ENCODE measurements around the gene PDK4. TPM values are rescaled to one million over a fixed set of nuclear protein-coding genes. Genes with fewer than 3 reads are reported as not detected.
A peak's percentile ranks its signal among the peaks of the same experiment; 100 is the strongest.

The PDK4 gene
- polyA plus RNA-seq, 3 donors: 2.2 to 26.0 (median 12.4) TPM

GRCh38 chr7:95609277-95609971 lies 13.1 kb upstream of the PDK4 start:
- no peaks in the 10 kb centered on the region for H3K36me3 ChIP-seq (replicated peaks in 1 of 2; ENCODE audit: control insufficient read depth in 1 of 2, insufficient read depth in 2 of 2, low read length in 2 of 2)
- peaks cover 3 to 4% of the 10 kb centered on the region in 2 donors for H3K9me3 ChIP-seq (replicated peaks in 1 of 2; ENCODE audit: control insufficient read depth in 1 of 2, insufficient read depth in 1 of 2, low read length in 2 of 2)
- peaks cover 4% of the 10 kb centered on the region for H3K79me2 ChIP-seq (ENCODE audit: insufficient read depth, low read length)
- no peaks in the 10 kb centered on the region for H4K20me1 ChIP-seq (ENCODE audit: insufficient read depth, low read length)
- peaks cover 76 to 78% of the 10 kb centered on the region in 2 donors for H3K4me1 ChIP-seq (ENCODE audit: control insufficient read depth in 1 of 2, insufficient read depth in 2 of 2, low read length in 2 of 2)
- H3K27me3 ChIP-seq (ENCODE audit: control insufficient read depth in 2 of 2, insufficient read depth in 2 of 2, low read length in 2 of 2): no peaks in the 10 kb centered on the region
- peak overlapping the region; percentile 52 for H3K9ac ChIP-seq (ENCODE audit: insufficient read depth, low read length, poor library complexity, severe bottlenecking)
- TF ChIP-seq CTCF (IDR thresholded peaks at IDR 0.05): no peak
- H2AFZ ChIP-seq (ENCODE audit: insufficient read depth, low read depth, low read length, poor library complexity, severe bottlenecking): peak overlapping the region; percentile 64
- H3K4me3 ChIP-seq (replicated peaks in 1 of 3; ENCODE audit: low read depth in 2 of 3, low read length in 3 of 3): peak overlapping the region; percentile 12 to 65 (median 55)
- DNase-seq: peak in 2 of 3 donors; percentile 9 to 20
- H3K36me3 Mint-ChIP-seq: peaks cover 9 to 14% of the 10 kb centered on the region in 2 donors
- H3K4me2 ChIP-seq (replicated peaks; ENCODE audit: extremely low read depth, low read length, poor library complexity, severe bottlenecking): peak overlapping the region; percentile 73
- peak overlapping the region; percentile 56 to 88 for H3K27ac ChIP-seq (ENCODE audit: low read depth in 1 of 2, low read length in 2 of 2)
- H3K27me3 Mint-ChIP-seq (ENCODE audit: low read depth in 3 of 3): peaks cover 0 to 1% (median 0%) of the 10 kb centered on the region in 3 donors
- peaks cover 84% of the 10 kb centered on the region for H3K4me1 Mint-ChIP-seq
- intact Hi-C loops (cut with micrococcal nuclease): no loop called here
- peak overlapping the region; percentile 91 to 97 (median 95) for H3K27ac Mint-ChIP-seq
- H3K4me3 Mint-ChIP-seq: peak overlapping the region; percentile 73 to 84
- WGBS (ENCODE audit: insufficient coverage): 0% methylated on average over 2 of the region's 4 CpGs
- H3K9me3 Mint-ChIP-seq: peaks cover 7 to 19% (median 8%) of the 10 kb centered on the region in 7 donors

- 0% methylated on average over 3 of the region's 10 CpGs for WGBS (ENCODE audit: insufficient coverage)
- Histone ChIP-seq H3K27ac (ENCODE audit: low read depth in 1 of 2, low read length in 2 of 2) (peak overlapping the region; percentile 88 to 89), H3K36me3 (replicated peaks in 1 of 2; ENCODE audit: control insufficient read depth in 1 of 2, insufficient read depth in 2 of 2, low read length in 2 of 2) (no peaks in the 10 kb centered on the region), H2AFZ (ENCODE audit: insufficient read depth, low read depth, low read length, poor library complexity, severe bottlenecking) (no peak overlapping the region), H4K20me1 (ENCODE audit: insufficient read depth, low read length) (no peaks in the 10 kb centered on the region), H3K9ac (ENCODE audit: insufficient read depth, low read length, poor library complexity, severe bottlenecking) (peak overlapping the region; percentile 52), H3K79me2 (ENCODE audit: insufficient read depth, low read length) (peaks cover 4% of the 10 kb centered on the region), H3K4me2 (replicated peaks; ENCODE audit: extremely low read depth, low read length, poor library complexity, severe bottlenecking) (peak overlapping the region; percentile 73), H3K4me1 (ENCODE audit: control insufficient read depth in 1 of 2, insufficient read depth in 2 of 2, low read length in 2 of 2) (peaks cover 84 to 86% of the 10 kb centered on the region in 2 donors), H3K9me3 (replicated peaks in 1 of 2; ENCODE audit: control insufficient read depth in 1 of 2, insufficient read depth in 1 of 2, low read length in 2 of 2) (peaks cover 0 to 4% of the 10 kb centered on the region in 2 donors), H3K27me3 (ENCODE audit: control insufficient read depth in 2 of 2, insufficient read depth in 2 of 2, low read length in 2 of 2) (no peaks in the 10 kb centered on the region), H3K4me3 (replicated peaks in 1 of 3; ENCODE audit: low read depth in 2 of 3, low read length in 3 of 3) (peak overlapping the region; percentile 12 to 65 (median 55))
- Mint-ChIP-seq H3K27ac (peak overlapping the region; percentile 91 to 97 (median 95)), H3K9me3 (peaks cover 0 to 10% (median 2%) of the 10 kb centered on the region in 7 donors), H3K27me3 (ENCODE audit: low read depth in 3 of 3) (peaks cover 0 to 1% (median 0%) of the 10 kb centered on the region in 3 donors), H3K36me3 (peaks cover 7 to 11% of the 10 kb centered on the region in 2 donors), H3K4me3 (peak overlapping the region; percentile 73 to 84), H3K4me1 (peaks cover 91% of the 10 kb centered on the region)
- peak; percentile 85 to 87 (median 85) for DNase-seq
- intact Hi-C loops (cut with micrococcal nuclease): no loop called here
- no peak for TF ChIP-seq CTCF (IDR thresholded peaks at IDR 0.05)
Measured at GRCh38 chr7:95608359-95609173, 12.2 kb upstream of the PDK4 start.

Measured in CD14-positive monocyte (primary cell).